GM19438 (cell line): ENCODE results near the gene CREB5.

Experiments used
- ATAC-seq: cut with Tn5 transposase; IDR thresholded peaks from one replicate; pipeline ENCODE4 v1.9.1; 2021; ENCODE audit warnings: low read depth; ENCODE audit not compliant: unreplicated experiment

The CREB5 gene

DNA sequence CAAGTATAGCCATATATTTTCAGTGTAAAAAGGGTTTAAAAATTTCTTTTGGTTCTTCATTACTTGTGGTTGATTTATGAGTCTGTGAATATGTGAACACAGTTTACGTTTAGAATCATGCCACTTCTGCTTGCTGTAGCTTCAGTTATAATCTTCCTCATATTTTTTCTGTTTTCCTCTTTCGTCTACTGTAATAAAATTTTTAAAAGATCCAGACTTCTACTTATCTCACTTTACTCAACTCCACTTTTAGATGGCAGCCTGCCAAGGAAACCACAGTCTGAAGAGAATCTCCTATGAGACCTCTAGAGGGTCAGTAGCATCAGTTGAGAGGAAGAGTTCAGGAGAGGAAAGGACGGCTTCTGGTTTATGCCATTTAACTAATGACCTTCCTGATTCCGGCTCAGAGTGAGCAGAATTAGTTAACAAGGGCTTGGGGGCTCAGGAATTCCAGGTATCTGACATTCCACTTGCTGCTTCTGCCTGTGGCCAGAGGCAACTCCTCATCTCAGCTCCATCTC lies 21.4 kb downstream of the CREB5 start:
- ATAC-seq = no peak

DNA sequence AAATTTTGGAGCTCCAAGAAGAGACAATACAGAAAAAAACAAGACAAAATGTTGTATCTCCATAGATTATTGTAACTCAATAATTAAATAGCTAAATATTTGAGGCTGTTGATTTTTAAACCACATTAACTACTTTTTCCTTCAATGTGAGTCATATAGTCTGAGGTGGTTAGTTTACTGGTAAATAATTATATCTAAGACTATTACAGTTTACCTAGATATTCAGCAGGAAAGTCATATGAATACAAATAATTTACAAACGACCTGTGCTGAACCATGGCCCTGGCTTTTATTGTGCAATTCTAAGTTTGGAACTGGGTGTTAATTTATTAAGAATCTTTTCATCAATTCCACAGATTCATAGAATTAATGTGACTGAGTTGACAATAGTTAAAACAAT lies 22.2 kb downstream of the CREB5 start:
- no peak for ATAC-seq

DNA sequence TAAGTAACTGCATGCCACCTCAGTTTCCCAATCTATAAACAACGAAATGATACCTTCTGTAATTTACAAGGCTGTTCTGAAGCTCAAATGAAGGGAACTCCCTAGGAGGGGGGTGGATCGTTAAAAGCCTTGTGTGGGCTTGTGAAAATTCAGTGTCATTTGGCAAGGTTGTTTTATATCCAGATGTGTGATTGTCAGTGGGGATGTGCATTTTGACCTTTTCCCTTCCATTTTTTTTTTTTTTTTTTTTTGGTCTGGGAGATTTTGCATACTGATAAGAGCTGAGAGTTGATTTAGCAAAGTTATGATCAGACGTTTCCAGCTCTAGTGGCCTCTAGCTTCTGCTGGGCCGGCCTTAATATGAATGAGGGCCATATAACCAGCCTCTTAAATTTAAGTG lies 22.8 kb downstream of the CREB5 start:
- ATAC-seq = no peak

DNA sequence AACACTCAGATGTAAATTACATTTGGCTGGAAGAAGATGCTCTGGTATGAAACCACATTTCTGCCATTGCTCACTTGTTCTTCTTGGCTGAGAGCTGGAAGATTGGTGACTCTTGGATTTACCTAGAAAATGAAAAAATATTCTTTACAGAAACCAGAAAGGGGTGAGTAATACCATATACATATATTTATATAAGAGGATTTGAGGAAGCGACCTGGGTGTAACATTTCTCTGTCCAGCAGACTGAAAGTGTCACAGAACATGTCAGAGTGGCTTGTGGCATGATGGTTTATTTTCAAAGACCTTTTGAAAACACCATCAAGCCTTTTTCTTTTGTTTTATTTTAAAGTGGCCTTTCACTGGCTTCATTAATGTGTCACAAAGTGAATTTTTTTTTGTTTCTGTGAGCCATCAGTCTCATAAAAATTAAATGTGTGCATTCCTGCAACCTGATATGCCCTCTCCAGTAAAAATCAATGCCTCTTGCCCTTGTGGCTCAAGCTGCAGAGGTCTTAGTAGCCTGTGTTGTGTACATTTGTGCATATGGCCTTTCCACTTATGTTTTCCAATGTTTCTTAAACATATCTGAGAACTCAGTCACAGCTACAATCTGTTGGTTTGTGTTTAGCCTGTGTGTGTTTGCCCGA lies 23.5 kb downstream of the CREB5 start:
- no peak for ATAC-seq

DNA sequence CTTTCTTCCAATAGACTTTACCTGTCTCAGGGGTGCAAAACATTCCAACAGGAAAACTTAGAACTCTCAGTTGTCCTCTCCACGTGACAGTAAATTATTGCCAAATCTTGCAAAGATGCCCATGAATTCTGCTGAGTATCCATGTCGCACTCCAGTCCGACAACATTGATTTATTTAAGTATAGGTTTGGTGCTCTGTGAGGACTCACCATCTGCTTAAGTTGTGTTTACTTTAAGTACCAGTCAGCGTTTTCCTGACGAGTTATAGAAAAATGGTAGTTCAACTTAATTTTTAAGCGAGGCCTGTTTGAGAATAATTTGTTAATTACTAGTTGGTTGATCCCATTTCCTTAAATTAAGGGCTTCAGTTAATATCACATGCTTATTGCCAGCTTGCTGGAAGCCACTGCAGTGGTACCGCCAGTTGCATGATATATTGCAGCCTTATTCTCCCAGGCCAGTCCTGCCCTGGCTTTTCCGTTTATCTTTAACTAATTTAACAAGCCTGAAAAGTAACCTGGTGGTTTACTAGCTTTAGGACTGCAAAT lies 27.8 kb downstream of the CREB5 start:
- no peak for ATAC-seq

DNA sequence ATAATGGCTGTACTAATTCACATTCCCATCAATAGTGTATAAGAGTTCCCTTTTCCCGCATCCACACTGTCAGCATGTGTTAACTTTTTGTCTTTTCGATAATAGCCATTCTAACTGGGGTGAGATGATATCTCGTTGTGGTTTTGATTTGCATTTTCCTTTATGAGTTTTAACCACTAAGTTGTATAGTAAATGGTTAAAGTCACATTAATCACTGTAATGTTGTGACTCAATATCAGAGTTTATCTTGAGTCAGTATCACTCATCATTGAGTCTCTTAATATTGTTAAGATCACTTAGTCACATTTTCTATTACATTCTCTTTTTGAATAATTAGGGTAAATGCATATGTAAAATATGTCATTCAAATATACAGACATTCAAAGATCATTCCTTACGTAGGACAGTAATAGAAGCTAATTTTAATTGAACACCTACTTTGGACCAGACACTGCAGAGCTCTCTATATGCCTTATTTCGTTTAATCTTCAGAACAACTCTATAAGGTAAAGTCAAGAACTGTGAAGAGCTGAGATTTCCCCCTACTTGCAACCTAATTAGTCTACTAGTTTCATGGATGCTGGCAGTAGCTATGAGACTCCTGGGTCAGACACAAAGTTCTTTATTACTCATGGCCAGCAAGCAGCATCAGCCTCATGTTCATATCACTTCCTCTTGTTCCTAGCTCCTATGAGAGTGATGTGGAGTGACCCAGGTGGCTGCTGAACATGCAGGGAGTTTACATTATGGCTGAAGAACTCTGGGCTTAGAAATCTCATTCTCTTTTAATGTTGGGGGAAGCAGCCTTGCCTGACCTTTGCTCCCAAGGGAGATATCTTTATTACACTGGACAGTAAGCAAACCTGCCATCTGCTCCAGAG lies 30.5 kb downstream of the CREB5 start:
- ATAC-seq = no peak

DNA sequence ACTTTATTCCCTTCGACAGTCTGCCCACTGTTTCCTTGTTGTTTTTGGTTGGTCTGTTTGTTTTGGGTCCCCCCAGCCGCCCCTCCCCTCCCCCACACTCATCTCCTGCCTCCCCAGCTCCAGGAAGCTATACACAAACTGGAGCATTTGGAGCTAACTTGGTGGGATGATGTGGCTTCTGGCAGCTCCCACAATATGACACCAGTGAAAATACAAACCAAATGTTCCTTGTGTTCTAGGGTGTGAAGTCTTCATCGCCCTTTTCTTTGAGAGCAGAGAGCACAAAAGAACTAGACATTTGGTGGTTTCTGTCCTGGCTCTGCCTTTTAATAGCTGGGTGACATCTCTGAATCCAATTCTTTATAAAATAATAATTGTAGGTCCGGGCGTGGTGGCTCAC lies 33.8 kb downstream of the CREB5 start:
- ATAC-seq = no peak

DNA sequence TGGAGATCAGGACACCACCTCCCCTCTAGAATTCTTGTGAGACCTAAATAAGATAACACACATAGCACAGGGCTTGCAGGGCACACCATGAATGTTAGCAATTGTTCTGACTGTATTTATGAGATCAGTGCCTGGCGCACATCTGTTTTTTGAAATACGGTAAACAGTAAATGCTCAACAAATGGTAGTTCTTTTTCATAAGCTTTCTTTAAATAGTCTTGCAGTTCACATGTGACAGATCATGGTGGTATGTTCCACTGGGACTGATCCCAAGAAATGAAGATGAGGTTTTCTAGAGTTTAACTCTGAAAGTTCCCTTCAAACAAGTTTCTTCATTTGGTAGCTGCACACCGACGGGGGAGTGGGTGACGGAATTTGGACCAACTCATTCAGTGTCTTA lies 34.8 kb downstream of the CREB5 start:
- ATAC-seq = no peak

DNA sequence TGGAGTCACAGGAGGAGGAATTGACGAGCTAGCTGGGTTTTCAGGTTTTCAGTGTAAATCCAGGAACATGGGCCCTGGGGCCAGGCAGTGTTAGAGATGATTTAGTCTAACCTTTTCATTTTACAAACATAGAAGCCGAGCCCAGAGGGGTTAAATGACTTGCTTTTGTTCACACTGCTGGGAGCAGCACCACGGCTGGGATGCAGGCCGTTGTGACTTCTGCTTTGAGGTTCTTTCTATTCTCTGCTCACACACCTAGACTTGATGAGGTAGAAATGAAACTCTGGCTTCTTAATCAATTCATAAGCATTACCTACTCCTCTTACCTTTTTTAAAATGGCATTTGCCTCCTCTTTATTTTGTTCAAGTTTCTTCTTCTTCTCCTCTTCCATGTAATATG lies 36.4 kb downstream of the CREB5 start:
- no peak for ATAC-seq

DNA sequence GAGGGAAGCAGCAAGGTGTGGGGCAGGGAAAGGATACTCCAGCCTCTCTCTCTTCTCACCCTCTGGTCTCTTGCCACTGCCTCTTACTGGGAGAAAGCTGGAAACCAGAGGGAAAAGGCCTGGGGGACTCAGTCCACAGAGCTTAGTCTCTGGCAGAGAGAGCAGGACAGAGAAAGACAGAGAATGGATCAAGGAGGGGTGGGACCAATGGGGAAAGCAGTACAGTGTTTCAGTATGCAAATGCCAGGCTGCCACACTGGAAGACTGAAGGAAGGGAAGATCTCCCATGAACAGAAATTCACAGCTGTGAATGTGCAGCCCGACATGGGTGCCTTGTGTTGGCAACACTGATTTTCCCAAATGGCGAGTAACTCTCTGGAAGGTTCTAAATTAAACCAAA lies 40.4 kb downstream of the CREB5 start:
- ATAC-seq = no peak

DNA sequence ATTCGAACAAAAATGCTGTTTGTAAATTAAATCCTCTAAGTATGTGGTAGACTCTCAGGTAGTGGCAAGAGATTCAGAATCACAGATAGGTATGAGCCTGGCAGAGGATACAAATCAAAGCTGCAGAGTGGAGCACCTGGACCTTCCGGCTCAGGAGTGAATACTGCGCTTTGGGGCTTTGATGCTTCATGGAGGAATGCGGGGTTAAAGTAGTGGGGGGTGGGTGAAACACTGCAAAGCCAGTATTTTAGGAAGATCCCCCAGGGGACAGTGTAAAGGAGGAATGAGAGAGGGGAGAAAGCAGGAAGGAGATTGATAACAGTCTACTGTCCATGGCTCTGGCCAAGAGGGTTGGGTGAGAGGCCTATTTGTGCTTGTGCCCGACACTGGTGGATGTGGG lies 43.2 kb downstream of the CREB5 start:
- ATAC-seq = no peak

DNA sequence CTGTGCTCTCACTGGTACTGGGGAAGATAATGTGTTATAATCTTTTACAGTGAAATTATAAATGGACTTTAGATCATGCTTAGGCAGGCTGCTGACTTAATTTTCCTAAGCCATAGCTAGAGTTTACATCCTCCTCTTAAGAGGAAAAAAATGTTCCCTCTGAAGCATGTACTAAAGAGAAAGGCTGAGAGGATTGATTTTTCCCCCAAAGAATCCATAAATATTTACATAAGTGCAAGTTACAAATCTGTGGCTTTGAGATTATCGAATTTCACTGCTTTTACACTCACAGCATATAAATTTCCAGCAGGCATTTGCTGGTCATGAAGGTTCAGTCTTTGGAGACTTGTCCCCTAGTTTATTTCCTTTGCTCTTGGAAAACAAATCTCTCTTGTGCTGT lies 43.7 kb downstream of the CREB5 start:
- no peak for ATAC-seq

DNA sequence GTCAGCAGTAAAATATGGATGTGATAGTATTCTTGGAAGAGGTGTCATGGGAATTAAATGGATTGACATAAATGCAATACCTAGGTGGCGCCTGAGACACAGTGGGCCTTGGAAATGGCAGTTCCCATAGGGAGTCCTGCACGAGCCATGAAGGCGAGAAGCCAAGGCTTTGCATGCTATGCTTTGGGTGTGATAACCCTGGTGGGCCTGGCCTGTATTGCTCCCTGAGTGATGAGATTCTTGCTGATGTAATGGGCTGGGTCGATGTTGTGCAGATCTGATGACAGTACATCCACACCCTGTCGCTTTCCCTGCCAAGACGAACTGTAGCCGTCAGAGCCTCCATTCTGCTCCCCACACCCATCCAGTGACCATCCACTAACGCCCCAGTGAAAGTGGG lies 46.4 kb downstream of the CREB5 start:
- ATAC-seq = no peak

DNA sequence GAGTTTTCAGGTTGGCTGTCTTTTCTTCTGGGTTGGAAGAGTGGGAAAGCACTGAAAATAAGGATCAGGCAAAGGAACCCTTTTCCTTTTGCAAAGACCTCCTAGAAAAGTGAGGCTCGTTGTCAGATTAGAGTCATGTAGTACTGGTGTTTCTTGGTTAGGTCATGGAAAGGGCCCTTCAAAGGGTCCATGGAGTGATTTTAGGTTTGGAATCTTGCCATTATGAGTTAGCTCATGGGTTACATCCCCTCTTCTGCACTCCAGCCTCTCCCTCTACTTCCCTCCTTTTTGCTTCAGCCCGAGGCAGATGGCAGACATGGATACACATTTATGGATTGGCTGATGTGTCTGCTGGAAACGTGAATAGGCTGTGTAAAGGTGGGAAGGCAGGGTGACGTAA lies 47.0 kb downstream of the CREB5 start:
- ATAC-seq = no peak

DNA sequence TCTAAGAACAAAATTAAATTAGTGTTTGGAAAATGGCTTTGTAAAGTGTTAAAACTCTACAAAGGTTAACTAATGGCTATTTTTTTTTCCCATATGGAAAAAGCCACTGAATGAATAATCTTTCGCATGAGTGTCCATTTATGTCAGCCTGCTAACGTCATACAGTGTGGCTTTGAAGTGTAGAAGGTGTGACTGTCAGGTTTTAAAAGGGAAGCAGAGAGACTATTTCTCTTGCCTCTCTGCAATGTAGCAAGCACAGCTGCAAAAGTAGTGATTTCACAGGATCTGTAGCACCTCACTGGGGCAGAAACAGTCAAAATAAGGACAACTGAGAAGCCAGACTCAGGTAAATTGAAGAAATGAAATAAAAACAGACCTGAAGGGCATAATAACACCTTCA lies 53.4 kb downstream of the CREB5 start:
- ATAC-seq = no peak

DNA sequence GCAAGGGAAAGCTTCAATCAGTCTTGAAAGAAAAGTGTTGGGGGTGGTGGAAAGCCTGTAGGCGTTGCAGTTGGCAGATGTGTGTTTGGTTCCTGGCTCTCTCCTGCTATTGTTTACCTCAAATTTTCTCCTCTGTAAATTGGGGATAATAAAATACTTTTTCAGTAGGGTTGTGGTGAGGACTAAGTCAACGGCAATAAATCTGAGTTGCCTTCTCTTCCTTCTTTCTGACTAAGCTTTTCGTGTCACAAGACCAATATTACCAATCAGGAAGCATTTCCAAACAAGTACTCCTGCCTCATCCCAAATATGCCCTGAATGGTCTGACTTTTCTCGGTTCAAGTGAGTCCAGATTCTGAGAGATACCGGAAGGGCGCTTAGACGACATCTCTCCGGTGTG lies 54.0 kb downstream of the CREB5 start:
- ATAC-seq = no peak

DNA sequence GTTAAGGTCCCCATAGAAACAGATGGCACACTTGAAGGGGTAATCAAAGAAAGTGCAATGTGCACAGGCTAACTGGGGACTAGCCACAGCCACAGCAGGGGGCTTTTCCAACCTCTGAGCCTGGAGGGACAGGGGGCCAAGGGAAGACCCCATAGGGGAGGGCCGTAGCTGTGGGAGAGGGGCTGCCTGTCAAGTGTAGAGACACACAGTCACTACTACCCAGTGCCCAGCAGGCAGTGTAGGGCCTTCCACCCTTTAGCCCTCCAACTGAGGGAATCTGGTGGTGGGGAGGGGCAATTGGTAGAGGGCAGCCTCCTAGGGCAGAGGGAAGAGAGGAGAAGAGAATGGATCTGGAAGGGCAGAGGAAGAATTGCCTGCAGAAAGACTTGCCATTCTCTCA lies 54.6 kb downstream of the CREB5 start:
- ATAC-seq = no peak

DNA sequence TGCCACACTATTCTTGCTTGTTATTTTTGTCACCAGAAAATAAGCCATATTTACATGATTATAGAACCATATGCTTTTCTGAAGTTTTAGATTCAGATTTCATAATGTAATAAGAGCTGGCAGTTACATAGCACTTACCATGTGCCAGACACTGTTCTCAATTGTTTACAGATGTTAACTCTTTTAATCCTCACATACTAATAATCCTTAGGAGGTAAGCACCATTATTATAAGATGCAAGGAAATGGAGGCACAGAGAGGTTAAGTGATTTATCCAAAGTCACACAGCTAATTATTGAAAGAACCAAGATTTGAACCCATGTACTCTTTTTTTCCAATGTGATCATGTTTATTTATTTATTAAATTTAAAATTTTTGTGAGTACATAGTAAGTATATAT lies 57.2 kb downstream of the CREB5 start:
- ATAC-seq = no peak

DNA sequence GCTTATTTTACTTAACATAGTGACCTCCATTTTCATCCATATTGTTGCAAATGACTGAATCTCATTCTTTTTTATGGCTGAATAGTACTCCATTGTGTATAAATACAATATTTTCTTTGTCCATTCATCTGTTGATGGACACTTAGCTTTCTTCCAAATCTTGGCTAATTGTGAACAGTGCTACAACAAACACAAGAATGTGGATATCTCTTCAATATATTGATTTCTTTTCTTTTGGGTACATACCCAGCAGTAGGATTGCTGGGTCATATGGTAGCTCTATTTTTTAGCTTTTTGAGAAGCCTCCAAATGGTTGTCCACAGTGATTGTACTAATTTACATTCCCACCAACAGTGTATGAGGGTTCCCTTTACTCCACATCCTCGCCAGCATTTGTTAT lies 58.0 kb downstream of the CREB5 start:
- ATAC-seq = no peak

DNA sequence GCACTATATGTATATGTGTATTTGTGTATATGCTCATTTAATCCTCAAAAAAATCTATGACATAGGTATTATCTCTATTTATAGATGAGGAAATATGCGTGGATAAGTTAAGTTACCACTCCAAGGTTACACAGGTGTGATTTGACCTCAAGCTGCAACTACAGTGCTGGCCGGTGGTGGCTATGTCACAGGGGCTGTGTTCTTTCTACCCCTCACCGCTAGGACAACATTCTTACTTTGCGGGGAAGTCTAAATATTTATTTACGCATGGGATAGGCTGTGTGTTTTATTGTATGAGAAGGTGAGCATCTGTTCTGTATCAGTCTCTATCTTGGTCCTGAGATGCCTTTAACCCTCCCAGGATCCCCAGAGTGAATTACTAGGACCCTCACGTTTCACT lies 60.0 kb downstream of the CREB5 start:
- no peak for ATAC-seq

DNA sequence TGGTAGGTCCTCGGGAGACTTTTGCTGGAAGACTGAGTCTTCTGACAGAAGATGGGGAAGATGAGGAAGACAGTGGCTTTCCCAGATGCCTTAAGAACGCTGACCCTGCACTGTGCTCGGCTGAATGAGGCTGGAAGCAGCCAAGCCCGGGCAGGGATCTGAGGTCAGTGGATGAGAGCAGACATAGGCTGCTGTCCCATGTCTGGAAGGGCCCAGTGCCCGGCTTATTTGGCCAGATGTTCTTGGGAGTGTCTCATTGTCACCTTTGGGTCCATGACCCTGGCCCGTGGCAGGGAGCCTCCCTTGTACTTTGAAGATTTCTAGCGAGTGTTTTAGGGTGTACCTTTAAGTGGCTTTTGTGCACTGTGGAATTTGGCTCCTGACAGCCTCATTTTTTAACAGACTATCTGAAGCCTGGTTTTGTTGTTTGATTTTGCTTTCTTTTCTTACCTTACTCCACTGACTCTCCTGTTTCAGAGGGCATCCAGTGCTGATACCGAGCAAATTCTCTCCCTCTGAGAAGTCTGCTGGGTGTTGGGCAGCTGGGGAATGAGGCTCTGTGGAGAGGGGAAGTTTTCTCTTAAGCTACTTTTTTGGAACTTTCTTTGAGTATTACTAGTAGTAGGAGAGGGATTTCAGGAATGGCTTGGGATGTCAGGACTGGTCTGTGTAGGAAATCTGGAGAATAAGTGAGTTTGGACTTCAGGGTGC lies 61.4 kb downstream of the CREB5 start:
- ATAC-seq = no peak
